GM19099 (cell line): Measurements from ENCODE around the gene VWA8.

ENCODE experiments used
- POLR2A ChIP-seq: IDR thresholded peaks from 3 replicates; pipeline ENCODE4 v1.6.1; 2011; ENCODE audit warnings: low read depth; ENCODE audit not compliant: insufficient read length; ENCODE audit errors: extremely low read depth

VWA8 gene

DNA sequence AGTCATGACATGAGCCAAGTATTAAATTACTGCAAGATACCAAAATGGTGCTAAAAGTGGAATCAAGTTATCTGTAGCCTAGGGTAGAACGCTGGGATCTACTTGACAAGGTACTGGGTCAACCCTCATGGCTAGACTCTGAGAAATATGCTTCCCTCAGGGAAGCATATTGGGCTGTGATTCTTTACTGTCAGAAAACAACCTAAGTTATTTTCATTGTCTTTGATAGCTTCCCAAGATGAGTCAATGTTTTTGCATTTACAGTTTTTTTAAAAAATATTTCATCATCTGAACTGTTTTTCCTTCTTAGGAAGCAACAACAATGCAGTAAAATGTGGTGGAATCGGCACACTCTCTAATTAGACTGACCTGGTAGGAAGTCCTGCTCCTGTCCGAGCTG lies 285.6 kb downstream of the VWA8 start:
- TF ChIP-seq POLR2A = no peak

DNA sequence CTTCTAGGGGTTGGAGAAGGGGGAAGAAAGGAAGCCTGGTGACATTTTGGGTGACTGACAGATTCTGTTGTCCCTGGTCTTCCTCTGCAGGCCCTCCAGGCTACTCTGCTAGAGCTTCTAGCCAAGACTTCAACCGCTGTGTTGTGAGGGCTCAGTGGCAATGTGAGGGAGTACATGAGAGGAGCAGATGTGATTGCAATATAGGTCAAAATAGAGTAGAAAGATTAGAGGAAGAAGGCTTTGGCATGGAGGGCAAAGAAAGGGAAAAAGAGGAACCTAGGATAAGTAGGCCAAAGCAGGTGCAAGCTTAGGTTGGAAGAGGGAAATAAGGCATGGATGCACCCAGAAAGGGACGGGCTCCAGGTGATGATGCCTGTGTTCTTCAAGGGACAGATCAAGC lies 286.7 kb downstream of the VWA8 start:
- no peak for TF ChIP-seq POLR2A

DNA sequence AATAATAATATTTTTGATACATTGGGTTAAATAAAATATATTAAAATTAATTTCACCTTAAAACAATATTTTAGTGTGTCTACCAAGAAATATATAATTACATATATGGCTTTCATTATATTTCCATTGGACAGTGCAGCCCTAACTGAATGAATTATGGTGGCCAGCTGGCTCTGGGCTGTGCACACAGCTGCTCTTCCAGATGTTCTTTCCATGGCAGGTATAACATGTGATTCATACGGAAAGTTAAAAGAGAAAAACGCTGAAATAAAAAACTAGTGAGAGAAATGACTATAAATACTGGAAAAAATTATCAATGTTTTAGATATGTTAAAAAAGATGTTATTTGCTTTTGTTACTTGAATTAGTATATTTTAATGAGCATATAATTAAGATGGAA lies 287.3 kb downstream of the VWA8 start:
- no peak for TF ChIP-seq POLR2A

DNA sequence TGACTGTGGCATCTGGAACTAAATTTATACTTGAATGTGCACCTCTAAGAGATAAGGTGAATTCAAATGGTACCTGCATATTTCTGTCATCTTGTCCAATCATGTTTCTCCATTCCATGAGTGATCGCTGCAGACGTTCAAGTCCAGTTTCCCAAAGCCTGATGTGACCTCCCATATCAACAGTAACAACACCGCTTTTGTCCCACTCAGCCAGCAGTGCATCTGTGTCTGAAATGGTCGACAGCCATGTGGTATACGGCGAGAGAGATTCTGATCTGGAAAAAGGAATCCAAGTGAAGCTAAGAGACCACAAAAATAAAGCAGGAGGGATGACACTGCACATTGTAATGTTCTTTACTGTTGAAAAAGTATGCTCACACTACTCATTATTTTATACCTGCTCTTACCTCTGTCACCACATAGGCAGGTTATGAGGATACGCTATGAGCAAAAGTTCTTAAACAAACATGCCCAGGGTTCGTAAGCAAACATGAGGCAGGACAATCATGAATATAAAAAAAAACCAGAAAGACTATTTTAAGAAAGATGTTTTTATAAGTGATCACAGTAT lies 290.0 kb downstream of the VWA8 start:
- no peak for TF ChIP-seq POLR2A

DNA sequence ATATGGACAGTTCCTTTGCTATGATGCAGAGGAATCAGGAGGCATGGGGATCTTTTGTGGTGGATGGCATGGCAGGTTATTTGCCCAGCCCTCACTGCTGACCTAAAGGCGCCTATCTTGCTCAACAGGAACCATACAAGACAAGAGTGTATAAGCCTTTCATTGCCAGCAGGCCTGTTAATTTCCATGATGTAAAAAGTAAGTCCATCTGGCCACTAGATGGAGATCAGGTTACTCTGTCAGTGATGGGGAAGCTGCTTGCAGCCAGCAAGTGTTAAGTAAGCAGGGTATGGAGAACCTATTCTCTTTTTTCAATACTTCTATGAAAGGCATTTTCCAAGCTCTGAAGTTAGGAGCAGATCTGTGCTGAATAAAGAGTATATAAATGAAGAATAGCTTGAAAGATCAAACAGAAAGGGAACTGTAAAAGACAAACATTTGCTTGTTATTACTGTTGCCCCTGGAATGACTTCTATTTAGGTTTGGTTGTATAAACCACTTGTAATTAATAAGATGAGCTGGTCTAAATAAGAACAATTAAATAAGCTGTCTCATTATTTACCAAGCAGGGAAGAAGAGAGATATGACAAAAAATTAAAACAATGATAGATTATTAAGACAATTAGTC lies 292.7 kb downstream of the VWA8 start:
- no peak for TF ChIP-seq POLR2A

DNA sequence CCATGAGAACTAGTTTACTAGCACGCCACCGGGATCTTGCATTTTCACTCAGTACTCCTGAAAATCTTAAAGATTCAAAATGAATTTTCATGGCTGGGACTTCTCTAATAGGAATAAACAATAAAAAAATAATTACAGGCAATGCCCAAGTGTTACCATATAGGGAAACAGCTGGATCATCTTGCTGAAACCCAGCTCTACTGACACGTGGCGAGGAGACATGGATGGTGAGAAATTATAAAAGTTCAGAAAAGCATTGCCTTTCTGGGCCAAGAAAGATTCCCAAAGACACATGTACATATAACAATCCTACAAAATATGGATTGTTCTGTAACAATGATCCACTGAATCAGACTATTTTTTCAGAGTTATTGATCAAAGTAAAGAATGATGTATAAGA lies 294.3 kb downstream of the VWA8 start:
- no peak for TF ChIP-seq POLR2A

DNA sequence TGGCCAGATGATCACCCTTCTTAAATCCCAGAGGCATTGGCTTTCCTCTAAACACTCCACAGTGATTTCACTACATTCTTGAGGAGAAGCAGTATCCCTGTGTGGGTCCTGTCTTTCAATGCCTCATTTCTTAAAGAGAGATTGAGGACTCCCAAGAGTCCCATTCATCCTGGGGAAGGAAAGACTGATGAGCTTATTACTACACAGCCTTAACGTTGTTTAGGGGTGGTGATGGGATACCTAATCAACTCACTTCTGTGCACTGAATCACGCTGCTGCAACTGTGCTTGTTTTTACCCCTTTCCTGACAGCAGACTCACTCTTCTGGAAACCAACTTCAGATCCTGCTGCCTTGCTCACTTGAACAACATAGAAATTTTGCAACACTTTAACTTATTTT lies 300.5 kb downstream of the VWA8 start:
- no peak for TF ChIP-seq POLR2A

DNA sequence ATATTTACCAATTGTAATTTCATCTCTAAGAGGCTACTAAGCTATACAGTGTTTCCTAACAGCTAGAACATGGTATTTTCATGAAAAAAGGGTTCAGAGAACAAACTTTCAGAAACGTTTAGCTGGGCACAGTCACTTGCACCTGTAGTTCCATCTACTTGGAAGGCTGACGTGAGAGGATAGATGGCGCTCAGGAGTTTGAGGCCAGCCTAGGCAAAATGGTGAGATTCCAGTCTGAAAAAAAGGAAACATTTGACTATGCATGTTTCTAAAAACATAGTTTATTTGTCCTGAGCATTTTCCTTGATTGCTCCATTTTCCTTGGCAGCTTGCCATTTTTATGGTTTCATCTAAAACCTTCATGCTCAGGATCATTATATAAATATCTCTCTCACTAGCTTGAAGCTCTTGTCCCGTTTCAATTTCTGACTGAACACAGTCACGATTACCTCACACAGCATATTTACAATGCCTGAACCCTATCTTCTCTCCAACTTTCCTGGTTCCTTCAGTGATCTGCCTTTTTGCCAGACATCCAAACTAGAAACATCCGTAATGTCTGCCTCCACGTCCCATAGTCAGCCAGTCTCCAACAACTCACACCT lies 302.8 kb downstream of the VWA8 start:
- TF ChIP-seq POLR2A = no peak

DNA sequence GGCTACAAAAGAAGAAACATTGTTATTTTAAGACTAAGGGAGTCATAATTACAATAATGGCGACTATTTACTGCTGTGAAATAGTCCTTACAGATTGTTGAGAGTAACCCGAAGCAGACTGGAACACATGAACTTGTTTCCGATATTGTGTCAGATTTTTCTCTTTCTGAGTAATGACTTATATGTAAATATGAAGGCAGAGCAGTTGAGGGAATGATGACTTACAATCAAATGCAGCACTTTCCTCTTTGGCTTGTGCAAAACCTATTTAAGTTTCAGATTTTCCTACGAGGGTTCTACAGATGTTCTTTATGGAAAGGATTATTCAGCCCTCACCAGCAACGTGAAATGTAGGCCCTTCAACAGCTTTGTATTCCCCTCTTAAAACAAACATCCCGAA lies 304.9 kb downstream of the VWA8 start:
- TF ChIP-seq POLR2A = no peak

DNA sequence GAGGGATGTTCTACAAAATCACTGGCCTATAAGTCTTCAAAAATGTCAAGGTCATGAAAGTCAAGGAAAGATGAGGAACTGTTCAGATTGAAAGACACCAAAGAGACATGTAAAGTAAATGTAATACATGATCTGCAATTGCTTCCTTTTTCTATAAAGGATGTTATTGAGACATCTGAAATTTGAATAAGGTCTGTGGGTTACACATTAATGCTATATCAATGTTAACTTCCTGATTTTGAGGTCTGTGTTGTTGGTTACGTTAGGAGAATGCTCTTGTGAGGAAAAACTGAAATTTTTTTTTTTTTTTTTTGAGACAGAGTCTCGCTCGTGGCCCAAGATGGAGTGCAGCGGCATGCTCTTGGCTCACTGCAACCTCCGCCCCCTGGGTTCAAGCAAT lies 306.1 kb downstream of the VWA8 start:
- no peak for TF ChIP-seq POLR2A

DNA sequence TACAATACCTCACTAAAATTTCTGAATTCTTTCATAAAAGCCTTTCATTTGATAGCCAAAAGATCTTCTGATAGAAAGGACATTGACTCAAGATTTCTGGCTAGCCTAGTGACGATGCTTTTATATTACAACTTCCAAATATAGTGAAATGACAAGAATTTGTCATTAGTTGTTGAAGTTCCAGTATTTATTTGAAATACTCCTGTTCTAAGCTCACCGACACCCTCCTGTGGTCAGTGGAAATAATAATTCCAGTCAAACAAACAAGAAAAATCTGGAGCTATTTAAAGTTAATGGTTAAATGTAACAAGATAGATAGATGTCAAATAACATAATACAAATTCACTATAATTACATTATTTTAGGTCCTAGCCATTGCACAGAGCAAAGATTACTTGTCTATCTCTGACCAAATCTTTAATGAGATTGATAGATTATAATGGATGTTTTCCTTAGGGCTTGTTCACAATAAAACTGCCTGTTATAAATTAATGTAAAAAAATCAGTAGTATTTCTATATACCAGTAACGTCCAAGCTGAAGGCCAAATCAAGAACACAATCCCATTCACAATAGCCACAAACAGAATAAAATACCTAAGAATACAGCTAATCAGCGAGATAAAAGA lies 308.1 kb downstream of the VWA8 start:
- TF ChIP-seq POLR2A = no peak

DNA sequence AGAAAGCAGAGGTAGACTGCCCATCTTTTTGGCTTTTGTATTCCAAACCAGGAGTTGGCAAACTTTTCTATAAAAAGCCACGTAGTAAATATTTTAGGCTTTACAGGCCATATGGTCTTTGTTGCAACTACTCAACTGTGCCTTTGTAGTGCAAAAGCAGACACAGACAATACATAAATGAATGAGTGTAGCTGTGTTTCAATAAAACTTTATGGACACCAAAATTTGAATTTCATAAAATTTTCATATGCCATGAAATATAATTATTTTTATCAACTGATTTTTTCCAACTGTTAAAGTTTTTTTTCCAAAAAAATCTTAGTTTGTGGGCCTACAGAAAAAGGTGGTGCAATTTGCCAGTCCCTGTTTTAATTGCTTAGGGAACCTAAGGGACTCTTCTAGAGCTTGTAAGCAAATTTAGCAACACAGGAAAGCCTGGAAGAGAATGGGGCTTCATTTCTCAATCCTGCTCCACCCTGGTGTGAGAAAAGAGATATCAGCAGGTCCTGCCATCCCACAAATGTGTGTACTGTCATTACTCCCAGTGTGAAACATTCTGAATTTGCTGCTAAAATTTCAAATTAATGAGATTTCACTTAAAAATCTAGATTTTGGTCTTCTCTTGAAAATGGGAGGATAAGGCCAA lies 309.4 kb downstream of the VWA8 start:
- no peak for TF ChIP-seq POLR2A

DNA sequence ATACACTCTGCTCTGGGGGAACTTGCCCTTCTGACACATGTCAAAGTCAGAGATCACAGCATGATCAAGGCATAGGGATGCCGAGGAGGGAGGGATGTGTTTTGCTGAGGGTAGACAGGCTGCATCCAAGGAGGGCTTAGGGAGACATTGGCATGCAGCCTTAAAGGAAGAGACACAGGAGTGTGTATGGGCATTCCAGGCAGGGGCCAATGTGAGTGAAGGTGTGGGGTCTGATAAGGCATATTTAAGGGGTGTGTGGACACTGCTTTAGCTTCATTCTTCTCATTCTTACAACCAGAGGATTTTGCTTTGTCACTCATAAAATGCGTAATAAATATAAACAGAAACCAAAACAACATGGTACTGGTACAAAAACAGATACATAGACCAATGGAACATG lies 310.2 kb downstream of the VWA8 start:
- no peak for TF ChIP-seq POLR2A

DNA sequence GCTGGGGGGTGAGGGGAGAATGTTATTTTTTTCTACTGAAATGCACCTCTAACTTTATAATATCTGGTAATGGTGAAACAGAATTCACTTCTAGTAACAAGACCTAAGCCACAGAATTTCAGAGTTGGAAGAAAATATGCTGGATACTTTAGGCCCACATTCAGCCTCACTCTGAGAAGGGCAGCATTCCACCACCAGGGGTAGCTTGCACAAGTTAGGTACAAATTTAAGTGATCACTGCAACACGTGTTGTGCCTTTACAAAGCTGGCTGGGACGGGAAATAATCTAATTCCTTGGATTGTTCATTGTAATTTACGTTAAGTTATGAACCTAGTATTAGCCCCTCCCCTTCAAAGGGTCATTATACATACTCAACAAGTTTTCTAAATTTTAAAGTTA lies 311.2 kb downstream of the VWA8 start:
- TF ChIP-seq POLR2A = no peak

DNA sequence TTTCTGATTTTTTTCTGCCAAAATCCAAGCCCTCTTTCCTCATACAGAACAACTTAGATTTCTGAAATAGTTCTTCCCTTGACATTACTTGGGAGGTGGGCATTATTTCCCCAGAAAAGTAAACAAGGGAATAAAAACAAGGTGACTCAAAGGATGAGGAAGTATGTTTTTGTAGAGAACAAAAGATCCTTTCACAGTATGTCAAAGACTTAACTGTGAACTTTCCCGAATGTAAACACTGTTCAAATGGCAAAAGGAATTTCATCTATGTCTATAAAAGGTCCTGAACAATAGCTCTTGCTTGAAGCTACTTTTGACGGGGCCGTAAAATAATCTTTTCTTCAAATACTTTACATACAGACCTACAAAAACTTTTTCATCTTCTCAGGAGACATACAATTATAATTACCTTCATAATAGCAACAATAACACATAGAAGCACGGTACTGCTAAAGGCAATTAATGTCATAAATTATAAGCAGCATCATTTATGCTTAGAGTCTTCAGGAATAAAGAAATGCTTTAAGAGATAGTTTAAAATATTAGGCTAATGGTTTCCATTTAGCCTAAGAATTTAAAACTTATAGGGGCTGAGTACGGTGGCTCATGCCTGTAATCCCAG lies 312.5 kb downstream of the VWA8 start:
- TF ChIP-seq POLR2A = no peak
